Hepatocyte (in vitro differentiated cells): ENCODE results near the gene ENSA.

Experiments used
- CTCF ChIP-seq: fragments of 200-600 bp; sonication (generic); IDR thresholded peaks from 2 replicates; pipeline ENCODE4 v1.5.1; 2016; ENCODE audit warnings: antibody characterized with exemption, mild to moderate bottlenecking; ENCODE audit not compliant: poor library complexity
- EZH2 ChIP-seq: fragments of 200-600 bp; sonication (generic); IDR thresholded peaks from 2 replicates; pipeline ENCODE4 v1.6.1; 2016; ENCODE audit warnings: antibody characterized with exemption, mild to moderate bottlenecking, borderline replicate concordance

- TF ChIP-seq CTCF (no peak), EZH2 (no peak)
Measured at GRCh38 chr1:150577557-150578271, 51.7 kb downstream of the ENSA start.
